Stimulated activated CD8-positive, alpha-beta memory T cell treated with anti-CD3 and anti-CD28 coated beads, Interleukin-12 subunit alpha, Interleukin-12 subunit beta, amount 100 ng/mL, for 4 hours (primary cell): ENCODE measurements around the gene BACH2.

Source experiments
- DNase-seq: peaks from one replicate; pipeline ENCODE4 v3.0.0-alpha.2; 2020; ENCODE audit warnings: low read depth

Gene BACH2

GRCh38 chr6:90237350-90237990, 59.2 kb downstream of the BACH2 start:
- DNase-seq = no peak

- peak; percentile 43 for DNase-seq
Observed at GRCh38 chr6:90233994-90234393, 62.6 kb downstream of the BACH2 start.

- DNase-seq = no peak
Observed at GRCh38 chr6:90233213-90233612, 63.4 kb downstream of the BACH2 start.

- no peak for DNase-seq
Observed at GRCh38 chr6:90231798-90232197, 64.8 kb downstream of the BACH2 start.

- DNase-seq = no peak
Observed at GRCh38 chr6:90231308-90231707, 65.3 kb downstream of the BACH2 start.

GRCh38 chr6:90230548-90231215, 66.0 kb downstream of the BACH2 start:
- DNase-seq = no peak

- no peak for DNase-seq
Observed at GRCh38 chr6:90229331-90230010, 67.2 kb downstream of the BACH2 start.

- no peak for DNase-seq
Observed at GRCh38 chr6:90227673-90228072, 69.0 kb downstream of the BACH2 start.

- no peak for DNase-seq
Observed at GRCh38 chr6:90227213-90227612, 69.4 kb downstream of the BACH2 start.

- no peak for DNase-seq
Observed at GRCh38 chr6:90226257-90226656, 70.4 kb downstream of the BACH2 start.

- no peak for DNase-seq
Observed at GRCh38 chr6:90224196-90224595, 72.4 kb downstream of the BACH2 start.

GRCh38 chr6:90222724-90223198, 73.9 kb downstream of the BACH2 start:
- DNase-seq = no peak

GRCh38 chr6:90222008-90222407, 74.6 kb downstream of the BACH2 start:
- DNase-seq = no peak

GRCh38 chr6:90221403-90221802, 75.2 kb downstream of the BACH2 start:
- no peak for DNase-seq

GRCh38 chr6:90220273-90220672, 76.4 kb downstream of the BACH2 start:
- DNase-seq = no peak

GRCh38 chr6:90219209-90219985, 77.2 kb downstream of the BACH2 start:
- no peak for DNase-seq

- DNase-seq = no peak
Observed at GRCh38 chr6:90218959-90219208, 77.8 kb downstream of the BACH2 start.

- no peak for DNase-seq
Observed at GRCh38 chr6:90217506-90218127, 79.0 kb downstream of the BACH2 start.

GRCh38 chr6:90216072-90216977, 80.3 kb downstream of the BACH2 start:
- DNase-seq = no peak

- no peak for DNase-seq
Observed at GRCh38 chr6:90214966-90215365, 81.7 kb downstream of the BACH2 start.

- no peak for DNase-seq
Observed at GRCh38 chr6:90214461-90214860, 82.2 kb downstream of the BACH2 start.
